Nephron progenitor cell (in vitro differentiated cells): Measurements from ENCODE around the gene SGTA.
A peak's percentile ranks its signal among the peaks of the same experiment; 100 is the strongest.

ENCODE experiments used
- DNase-seq: peaks from one replicate; pipeline ENCODE4 v3.0.0; 2021
- H3K27ac Mint-ChIP-seq: 2 replicates; pipeline ENCODE4 v1.8.0; 2021; ENCODE audit warnings: mild to moderate bottlenecking, moderate library complexity, mixed read lengths
- H3K27me3 Mint-ChIP-seq: 2 replicates; pipeline ENCODE4 v1.8.0; 2021; ENCODE audit warnings: mild to moderate bottlenecking, low read depth, mixed read lengths; ENCODE audit not compliant: poor library complexity
- H3K36me3 Mint-ChIP-seq: 2 replicates; pipeline ENCODE4 v1.8.0; 2021; ENCODE audit warnings: low read depth, mixed read lengths
- H3K4me1 Mint-ChIP-seq: 2 replicates; pipeline ENCODE4 v1.8.0; 2021; ENCODE audit warnings: mixed read lengths
- H3K4me3 Mint-ChIP-seq: 2 replicates; pipeline ENCODE4 v1.8.0; 2021; ENCODE audit warnings: mild to moderate bottlenecking, moderate library complexity, mixed read lengths
- H3K9me3 Mint-ChIP-seq: 2 replicates; pipeline ENCODE4 v1.8.0; 2021; ENCODE audit warnings: mild to moderate bottlenecking, moderate library complexity, mixed read lengths
- TF ChIP-seq, protein P1 (sequence below): fragments of 200-600 bp; sonication (generic); IDR thresholded peaks from 2 replicates; pipeline ENCODE4 v1.5.0; 2021; ENCODE audit warnings: antibody characterized with exemption

Gene SGTA

GRCh38 chr19:2747349-2747748 is 35.7 kb downstream of the SGTA start:
- no peak overlapping the region for H3K27ac Mint-ChIP-seq
- H3K27me3 Mint-ChIP-seq, result peaks cover 60% of the 10 kb centered on the region
- H3K36me3 Mint-ChIP-seq, result no peaks in the 10 kb centered on the region
- no peak overlapping the region for H3K4me3 Mint-ChIP-seq
- no peaks in the 10 kb centered on the region for H3K4me1 Mint-ChIP-seq
- H3K9me3 Mint-ChIP-seq, result no peaks in the 10 kb centered on the region
- no peak for DNase-seq
- TF ChIP-seq, protein P1, sequence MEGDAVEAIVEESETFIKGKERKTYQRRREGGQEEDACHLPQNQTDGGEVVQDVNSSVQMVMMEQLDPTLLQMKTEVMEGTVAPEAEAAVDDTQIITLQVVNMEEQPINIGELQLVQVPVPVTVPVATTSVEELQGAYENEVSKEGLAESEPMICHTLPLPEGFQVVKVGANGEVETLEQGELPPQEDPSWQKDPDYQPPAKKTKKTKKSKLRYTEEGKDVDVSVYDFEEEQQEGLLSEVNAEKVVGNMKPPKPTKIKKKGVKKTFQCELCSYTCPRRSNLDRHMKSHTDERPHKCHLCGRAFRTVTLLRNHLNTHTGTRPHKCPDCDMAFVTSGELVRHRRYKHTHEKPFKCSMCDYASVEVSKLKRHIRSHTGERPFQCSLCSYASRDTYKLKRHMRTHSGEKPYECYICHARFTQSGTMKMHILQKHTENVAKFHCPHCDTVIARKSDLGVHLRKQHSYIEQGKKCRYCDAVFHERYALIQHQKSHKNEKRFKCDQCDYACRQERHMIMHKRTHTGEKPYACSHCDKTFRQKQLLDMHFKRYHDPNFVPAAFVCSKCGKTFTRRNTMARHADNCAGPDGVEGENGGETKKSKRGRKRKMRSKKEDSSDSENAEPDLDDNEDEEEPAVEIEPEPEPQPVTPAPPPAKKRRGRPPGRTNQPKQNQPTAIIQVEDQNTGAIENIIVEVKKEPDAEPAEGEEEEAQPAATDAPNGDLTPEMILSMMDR, result no peak

DNA sequence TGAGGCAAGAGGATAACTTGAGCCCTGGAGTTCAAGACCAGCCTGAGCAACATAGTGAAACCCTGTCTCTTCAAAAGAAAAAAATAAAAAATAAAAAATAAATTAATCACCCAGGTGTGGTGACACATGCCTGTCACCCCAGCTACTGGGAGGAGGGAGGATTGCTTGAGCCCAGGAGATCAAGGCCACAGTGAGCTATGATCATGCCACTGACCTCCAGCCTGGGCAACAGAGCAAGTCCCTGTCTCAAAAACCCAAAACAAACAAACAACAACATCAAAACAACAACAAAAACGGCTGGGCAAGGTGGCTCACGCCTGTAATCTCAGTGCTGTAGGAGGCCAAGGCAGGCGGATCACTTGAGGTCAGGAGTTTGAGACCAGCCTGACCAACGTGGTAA is 39.0 kb downstream of the SGTA start:
- DNase-seq, result no peak
- no peaks in the 10 kb centered on the region for H3K9me3 Mint-ChIP-seq
- H3K36me3 Mint-ChIP-seq, result no peaks in the 10 kb centered on the region
- H3K27me3 Mint-ChIP-seq, result peaks cover 61% of the 10 kb centered on the region
- peaks cover 4% of the 10 kb centered on the region for H3K4me1 Mint-ChIP-seq
- no peak overlapping the region for H3K4me3 Mint-ChIP-seq
- TF ChIP-seq, protein P1, result no peak
- H3K27ac Mint-ChIP-seq, result no peak overlapping the region

GRCh38 chr19:2743099-2743498 is 40.0 kb downstream of the SGTA start:
- DNase-seq, result no peak
- no peak overlapping the region for H3K27ac Mint-ChIP-seq
- H3K4me1 Mint-ChIP-seq, result peaks cover 11% of the 10 kb centered on the region
- peaks cover 54% of the 10 kb centered on the region for H3K27me3 Mint-ChIP-seq
- no peaks in the 10 kb centered on the region for H3K9me3 Mint-ChIP-seq
- H3K4me3 Mint-ChIP-seq, result no peak overlapping the region
- TF ChIP-seq, protein P1, result no peak
- H3K36me3 Mint-ChIP-seq, result peaks cover 4% of the 10 kb centered on the region

- TF ChIP-seq, protein P1, result no peak
- H3K27me3 Mint-ChIP-seq, result peaks cover 34% of the 10 kb centered on the region
- DNase-seq, result no peak
- no peak overlapping the region for H3K27ac Mint-ChIP-seq
- peaks cover 28% of the 10 kb centered on the region for H3K36me3 Mint-ChIP-seq
- H3K9me3 Mint-ChIP-seq, result no peaks in the 10 kb centered on the region
- peaks cover 11% of the 10 kb centered on the region for H3K4me1 Mint-ChIP-seq
- H3K4me3 Mint-ChIP-seq, result peak overlapping the region; percentile 86
Observed at GRCh38 chr19:2740314-2740656, 42.8 kb downstream of the SGTA start.

DNA sequence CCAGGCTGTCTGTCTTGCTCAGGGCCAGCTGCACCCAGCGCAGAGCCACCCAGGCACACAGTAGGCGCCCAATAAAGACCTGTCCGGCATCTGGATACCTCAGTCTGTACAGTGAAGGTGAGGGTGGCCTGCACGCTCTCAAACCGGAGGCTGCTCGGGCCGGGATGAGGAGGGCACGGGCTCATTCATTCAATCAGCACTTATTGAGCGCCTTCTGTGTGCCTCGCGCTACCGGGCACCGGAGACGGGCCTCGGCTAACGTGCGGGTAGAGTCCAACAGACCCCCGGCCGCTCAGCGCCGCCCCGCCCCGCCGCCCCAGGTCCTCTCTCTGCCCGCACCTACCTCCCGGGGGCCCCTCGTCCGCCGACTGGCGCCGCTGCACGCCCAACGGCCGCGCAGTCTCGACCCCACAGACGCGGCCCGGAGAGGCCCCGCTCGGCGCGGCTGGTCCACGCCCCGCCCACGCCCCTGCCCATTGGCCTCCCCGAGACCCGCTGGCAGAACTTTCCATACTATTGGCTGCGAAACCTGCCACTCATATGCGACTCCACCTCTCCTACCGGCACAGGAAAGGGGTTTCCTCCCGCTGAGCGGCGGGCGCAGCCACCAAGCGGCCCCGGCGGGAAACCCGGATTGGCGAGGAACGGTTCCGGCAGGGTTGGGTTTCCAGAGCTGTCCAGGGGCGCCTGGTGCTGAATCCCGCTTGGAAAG is 43.3 kb downstream of the SGTA start, which contains the start of gene SLC39A3:
Gene SLC39A3, minus strand, starts transcription at position 416 of the 712 bp plus-strand sequence. CDS start 2,760 bp downstream, outside the sequence.
- peaks cover 30% of the 10 kb centered on the region for H3K36me3 Mint-ChIP-seq
- peak; percentile 100 for DNase-seq
- TF ChIP-seq, protein P1, result no peak
- peaks cover 29% of the 10 kb centered on the region for H3K27me3 Mint-ChIP-seq
- peaks cover 12% of the 10 kb centered on the region for H3K4me1 Mint-ChIP-seq
- peak within 1 kb of the TSS; percentile 86 for H3K4me3 Mint-ChIP-seq
- no peaks in the 10 kb centered on the region for H3K9me3 Mint-ChIP-seq
- H3K27ac Mint-ChIP-seq, result no peak within 1 kb of the TSS

GRCh38 chr19:2736550-2737190 is 46.4 kb downstream of the SGTA start:
- Mint-ChIP-seq H3K4me1 (peaks cover 23% of the 10 kb centered on the region), H3K27ac (no peak overlapping the region), H3K4me3 (no peak overlapping the region), H3K27me3 (peaks cover under 1% of the 10 kb centered on the region), H3K36me3 (peaks cover 39% of the 10 kb centered on the region), H3K9me3 (no peaks in the 10 kb centered on the region)
- TF ChIP-seq, protein P1, result no peak
- no peak for DNase-seq
